ENCODE results near the gene SAPCD1.
"Not testable (repeated sequence)": the region's sequence is repeated elsewhere in the genome, so short reads cannot be mapped to it uniquely, and the experiment has no call there.

SAPCD1 gene

GRCh38 chr6:31778999-31779885 lies 16.8 kb downstream of the SAPCD1 start:
- no peak for DNase-seq (ENCODE audit: low spot score)

DNA sequence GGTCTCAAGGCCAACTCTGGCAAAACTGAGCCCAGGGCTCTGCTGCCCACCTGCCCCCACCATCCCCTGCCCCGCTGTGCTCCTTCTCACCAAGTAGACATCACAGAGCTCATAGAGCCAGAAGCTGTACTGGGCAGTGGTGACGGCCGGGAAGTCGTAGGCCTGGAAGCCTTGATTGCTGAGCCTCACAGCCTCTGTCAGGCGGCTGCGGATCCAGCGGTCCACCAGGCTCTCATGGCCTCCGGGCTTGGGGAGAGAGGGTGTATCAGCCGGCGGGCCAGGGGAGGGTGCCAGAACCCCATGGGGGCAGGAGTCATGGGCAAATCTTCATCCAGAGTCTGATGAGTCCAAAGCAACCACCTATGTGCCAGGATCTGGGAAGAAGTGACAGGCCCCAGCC lies 17.5 kb downstream of the SAPCD1 start:
- DNase-seq (ENCODE audit: low spot score) = peak; percentile 64

- peak; percentile 34 for DNase-seq (ENCODE audit: low spot score)
These were observed 18.2 kb downstream of the SAPCD1 start for GRCh38 chr6:31780507-31781243.

- DNase-seq (ENCODE audit: low spot score) = no peak
These were observed 19.0 kb downstream of the SAPCD1 start for GRCh38 chr6:31781244-31782125.

- DNase-seq (ENCODE audit: low spot score) = peak; percentile 60
These were observed 19.8 kb downstream of the SAPCD1 start for GRCh38 chr6:31782126-31782855.

DNA sequence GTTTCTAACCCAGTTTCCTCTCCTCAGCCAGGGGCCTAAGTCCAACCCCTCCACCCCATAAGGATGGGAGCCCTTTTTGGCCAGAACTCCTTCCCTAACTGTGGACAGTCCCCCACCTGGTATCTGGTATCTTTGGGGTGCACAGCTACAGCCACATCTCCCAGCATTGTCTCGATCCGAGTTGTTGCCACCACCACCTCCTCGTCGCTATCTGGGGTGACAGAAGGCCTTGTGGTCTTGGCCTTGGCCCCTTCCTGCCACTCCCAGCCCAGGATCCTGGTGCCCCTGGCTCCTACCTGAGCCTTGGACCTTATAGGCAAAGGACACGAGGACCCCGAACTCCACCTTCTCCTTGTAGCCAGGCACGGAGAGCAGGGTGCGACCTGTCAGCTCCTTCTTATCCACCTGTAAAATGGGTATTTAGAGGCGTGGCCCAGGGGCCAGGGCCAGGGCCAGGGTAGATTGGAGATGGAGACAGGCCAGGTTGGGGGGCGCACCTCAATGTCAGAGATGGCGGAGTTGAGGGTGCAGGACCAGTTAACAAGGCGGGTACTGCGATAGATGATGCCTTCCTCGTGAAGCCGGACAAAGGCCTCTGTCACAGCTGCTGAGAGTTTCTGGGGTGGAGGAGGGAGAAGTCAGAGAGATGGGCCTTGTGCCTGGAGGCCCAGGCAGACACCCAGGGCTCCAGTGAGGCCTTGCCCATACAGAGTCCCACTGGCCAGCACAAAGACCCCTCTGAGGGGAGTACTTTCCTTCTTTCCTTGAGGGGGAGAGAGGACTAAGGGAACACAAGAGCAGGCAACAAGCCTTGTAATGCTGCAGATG lies 21.9 kb downstream of the SAPCD1 start:
- DNase-seq (ENCODE audit: low spot score) = peak; percentile 61

- DNase-seq (ENCODE audit: low spot score) = no peak
These were observed 23.0 kb downstream of the SAPCD1 start for GRCh38 chr6:31785475-31785874.

- DNase-seq (ENCODE audit: low spot score) = no peak
These were observed 29.1 kb downstream of the SAPCD1 start for GRCh38 chr6:31791324-31792089.

DNA sequence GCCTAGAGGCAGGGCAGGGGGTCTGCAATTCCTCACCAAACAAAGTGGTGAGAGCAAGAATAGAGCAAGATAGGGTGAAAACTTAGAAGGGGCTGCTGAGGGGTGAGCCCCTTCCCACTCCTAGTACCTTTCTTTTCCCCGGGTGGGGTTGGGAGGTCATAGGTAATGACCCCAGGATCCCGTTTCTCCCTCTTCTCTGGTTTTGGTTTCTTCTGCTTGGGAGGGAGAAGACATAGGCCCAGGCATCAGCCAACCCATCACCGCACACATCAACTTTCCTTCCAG lies 29.6 kb downstream of the SAPCD1 start:
- DNase-seq (ENCODE audit: low spot score) = no peak

DNA sequence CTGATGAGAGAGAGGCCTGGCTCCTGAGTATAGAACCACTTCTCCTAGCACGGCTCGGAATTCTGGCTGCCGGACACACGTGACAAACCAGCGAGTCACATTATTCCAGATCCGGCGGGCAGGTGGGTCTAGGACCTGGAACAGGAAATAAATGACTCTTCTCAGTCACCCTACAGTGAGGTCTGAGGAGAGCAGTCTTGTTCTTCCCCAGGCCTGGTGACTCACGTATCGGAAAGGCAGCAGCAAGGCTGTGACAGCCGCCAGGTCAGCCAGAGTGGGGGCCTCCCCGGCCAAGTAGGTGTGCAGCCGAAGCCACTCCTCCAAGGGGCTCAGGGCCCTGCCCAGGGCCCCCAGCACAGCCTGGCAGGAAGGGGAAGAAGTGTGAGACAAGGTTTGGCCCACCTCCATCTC lies 30.3 kb downstream of the SAPCD1 start:
- DNase-seq (ENCODE audit: low spot score) = peak; percentile 57

- DNase-seq (ENCODE audit: low spot score) = not testable (repeated sequence)
These were observed 31.4 kb downstream of the SAPCD1 start for GRCh38 chr6:31793927-31794245.

DNA sequence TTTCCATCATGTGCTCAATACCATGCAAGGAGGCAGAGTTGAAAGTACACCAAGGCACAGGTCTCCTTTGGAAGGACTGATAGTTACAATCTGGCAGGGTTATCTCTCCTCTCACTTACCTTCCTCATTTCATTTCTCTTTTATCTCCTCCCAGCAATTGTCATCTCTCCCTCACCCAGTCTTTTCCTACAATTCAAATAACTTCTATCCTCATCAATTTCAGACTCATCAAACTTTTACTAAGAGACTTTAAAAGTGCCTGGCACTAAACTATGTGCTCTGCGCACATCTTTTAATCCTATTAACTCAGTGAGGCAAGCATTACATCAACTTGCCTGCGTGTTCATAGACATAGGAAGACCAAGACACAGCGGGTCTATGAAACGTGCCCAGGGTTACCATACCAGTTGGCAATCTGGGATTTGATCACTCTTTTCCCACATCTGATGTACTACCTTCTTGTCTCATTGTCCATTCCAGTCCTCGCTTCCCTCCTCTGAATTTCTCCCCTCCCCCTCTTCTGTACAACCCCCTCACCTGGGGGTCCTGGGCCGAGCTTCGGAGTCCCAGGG lies 31.9 kb downstream of the SAPCD1 start:
- DNase-seq (ENCODE audit: low spot score) = no peak

GRCh38 chr6:31794866-31795615 lies 32.6 kb downstream of the SAPCD1 start:
- DNase-seq (ENCODE audit: low spot score) = no peak

DNA sequence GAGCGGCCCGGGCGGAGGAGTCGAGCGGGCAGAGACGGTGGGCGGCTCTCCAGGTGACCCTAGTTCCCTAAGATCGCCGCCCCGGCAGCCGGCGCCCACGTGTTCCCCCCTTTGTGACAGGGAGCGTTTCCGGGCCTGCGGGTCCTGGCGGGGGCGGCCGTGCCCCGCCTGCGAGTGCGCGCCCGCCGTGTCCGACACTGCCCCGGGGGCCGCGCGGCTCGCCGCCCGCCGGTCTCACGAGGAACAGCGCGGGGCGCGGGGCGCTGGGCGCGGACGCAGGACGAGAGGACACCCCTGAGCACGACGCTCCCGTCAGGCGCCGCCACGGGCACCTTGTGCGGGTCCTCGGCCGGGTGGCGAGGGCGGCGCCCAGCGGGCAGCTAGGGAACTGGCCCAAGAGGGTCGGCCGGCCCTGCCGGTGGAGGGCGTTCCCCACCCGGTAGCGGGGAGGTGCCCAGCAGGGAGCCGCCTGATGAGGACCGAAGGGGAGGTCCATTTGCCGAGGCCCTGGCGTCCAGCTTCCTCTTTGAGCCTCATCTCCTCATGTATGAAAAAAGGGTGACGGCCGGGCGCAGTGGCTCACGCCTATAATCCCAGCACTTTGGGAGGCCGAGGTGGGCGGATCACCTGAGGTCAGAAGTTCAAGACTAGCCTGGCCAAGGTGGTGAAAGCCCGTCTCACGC lies 33.3 kb downstream of the SAPCD1 start, which contains the start of gene VARS1:
VARS1 (minus strand) TSS at position 137 of the 683 bp plus-strand sequence. CDS start 535 bp downstream, outside the sequence.
- DNase-seq (ENCODE audit: low spot score) = peak; percentile 91

- no peak for DNase-seq (ENCODE audit: low spot score)
These were observed 34.5 kb downstream of the SAPCD1 start for GRCh38 chr6:31796993-31797385.

DNA sequence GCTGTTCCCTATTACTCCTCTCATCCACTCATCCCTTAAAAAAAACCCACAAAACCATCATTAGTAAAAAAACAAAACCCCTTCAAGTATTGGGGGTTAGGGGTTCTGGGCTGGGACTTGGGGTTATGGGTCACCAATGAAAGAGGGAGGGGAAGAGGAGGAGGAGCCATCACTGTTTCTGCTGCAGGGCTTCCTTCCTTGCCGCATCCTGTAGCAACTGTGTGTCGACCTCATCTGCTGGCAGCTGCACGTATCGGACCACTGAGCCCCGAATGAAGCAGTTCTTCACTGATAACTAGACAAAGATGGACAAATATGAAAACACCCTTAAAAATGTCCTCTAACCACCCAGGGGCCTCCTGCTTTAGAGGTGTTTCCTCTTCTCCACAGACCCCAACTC lies 35.1 kb downstream of the SAPCD1 start:
- DNase-seq (ENCODE audit: low spot score) = no peak

- no peak for DNase-seq (ENCODE audit: low spot score)
These were observed 37.3 kb downstream of the SAPCD1 start for GRCh38 chr6:31799781-31800180.
